ENCODE results near the gene TMBIM4. TPM values are rescaled to one million over a fixed set of nuclear protein-coding genes. Genes with fewer than 3 reads are reported as not detected.
"Not testable (repeated sequence)": the region's sequence is repeated elsewhere in the genome, so short reads cannot be mapped to it uniquely, and the experiment has no call there.

Gene TMBIM4, protein sequence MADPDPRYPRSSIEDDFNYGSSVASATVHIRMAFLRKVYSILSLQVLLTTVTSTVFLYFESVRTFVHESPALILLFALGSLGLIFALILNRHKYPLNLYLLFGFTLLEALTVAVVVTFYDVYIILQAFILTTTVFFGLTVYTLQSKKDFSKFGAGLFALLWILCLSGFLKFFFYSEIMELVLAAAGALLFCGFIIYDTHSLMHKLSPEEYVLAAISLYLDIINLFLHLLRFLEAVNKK
- 10 to 100 TPM; 72.3 to 88.9 (median 77.7) TPM for total RNA-seq
- long read RNA-seq, transcript TMBIM4-202 (7 exons, 2,952 nt), result major isoform, 45 of 49 reads
- long read RNA-seq, partial matches to known transcripts, result 0 of 49 reads
- long read RNA-seq, other reads (novel, unspliced or antisense), result 4 of 49 reads

DNA sequence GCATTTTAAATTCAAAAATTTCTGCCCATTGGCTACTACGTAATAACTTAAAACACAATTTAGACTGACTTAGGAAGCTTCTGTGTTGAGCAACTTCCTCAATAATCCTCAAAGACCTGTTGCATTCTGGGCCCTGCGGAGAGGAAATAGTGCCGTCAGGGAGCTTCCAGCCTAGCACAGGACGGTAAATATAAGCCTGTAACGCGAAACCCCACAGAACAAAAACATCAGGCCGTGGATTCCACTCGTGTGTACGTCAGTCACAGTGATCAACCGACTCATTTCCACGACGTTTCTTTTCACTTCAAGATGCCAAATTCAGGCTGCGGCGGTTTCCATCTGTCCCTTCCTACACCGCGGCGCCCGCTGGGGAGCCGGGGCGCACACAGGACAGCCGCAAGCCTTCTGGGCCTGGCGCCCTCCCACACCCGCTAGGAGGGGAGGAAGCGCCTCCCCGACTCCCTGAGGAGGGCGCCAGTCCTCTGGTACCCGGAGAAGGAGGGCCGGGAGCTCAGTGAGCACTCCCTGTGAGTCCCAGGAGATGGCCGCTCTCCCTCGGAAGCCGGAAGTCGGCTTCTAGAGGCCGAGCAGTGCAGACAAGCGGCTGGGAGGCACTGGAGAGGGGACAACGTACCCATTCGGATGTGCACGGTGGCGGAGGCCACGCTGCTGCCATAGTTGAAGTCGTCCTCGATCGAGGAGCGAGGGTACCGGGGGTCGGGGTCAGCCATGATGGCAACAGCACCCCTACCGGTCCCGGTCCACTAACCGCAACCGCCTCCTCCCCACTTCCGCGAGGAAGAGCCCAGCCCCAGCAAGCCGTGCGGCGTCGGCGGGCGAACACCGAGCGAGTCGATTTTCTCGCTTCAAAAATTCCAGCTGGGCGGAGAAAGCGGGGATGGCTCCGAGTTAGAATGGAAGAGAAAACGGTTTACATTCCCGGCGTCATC, at the start of gene TMBIM4:
Gene TMBIM4, minus strand, starts transcription at position 776 of the 950 bp plus-strand sequence. Its CDS starts 45 bp downstream, at position 731.
- H3K9me3 ChIP-seq, result no peaks in the 10 kb centered on the region
- H3K4me1 ChIP-seq, result peaks cover 0 to 8% (median 0%) of the 10 kb centered on the region in 4 donors
- 0% methylated on average over 35 of the region's 67 CpGs for WGBS (ENCODE audit: insufficient coverage, low coverage, low lambda C conversion rate, missing lambda C conversion rate)
- peak within 1 kb of the TSS; percentile 80 to 88 (median 81) for H3K4me3 ChIP-seq
- no peaks in the 10 kb centered on the region for H3K27me3 ChIP-seq
- H3K36me3 ChIP-seq, result no peaks in the 10 kb centered on the region
- peak; percentile 96 to 97 (median 96) for ATAC-seq
- peak; percentile 91 to 93 (median 93) for DNase-seq
- intact Hi-C loops (cut with DNase I), result no loop called here
- TF ChIP-seq POLR2A (IDR thresholded peaks at IDR 0.05), result peak; percentile 69
- TF ChIP-seq, protein P1, sequence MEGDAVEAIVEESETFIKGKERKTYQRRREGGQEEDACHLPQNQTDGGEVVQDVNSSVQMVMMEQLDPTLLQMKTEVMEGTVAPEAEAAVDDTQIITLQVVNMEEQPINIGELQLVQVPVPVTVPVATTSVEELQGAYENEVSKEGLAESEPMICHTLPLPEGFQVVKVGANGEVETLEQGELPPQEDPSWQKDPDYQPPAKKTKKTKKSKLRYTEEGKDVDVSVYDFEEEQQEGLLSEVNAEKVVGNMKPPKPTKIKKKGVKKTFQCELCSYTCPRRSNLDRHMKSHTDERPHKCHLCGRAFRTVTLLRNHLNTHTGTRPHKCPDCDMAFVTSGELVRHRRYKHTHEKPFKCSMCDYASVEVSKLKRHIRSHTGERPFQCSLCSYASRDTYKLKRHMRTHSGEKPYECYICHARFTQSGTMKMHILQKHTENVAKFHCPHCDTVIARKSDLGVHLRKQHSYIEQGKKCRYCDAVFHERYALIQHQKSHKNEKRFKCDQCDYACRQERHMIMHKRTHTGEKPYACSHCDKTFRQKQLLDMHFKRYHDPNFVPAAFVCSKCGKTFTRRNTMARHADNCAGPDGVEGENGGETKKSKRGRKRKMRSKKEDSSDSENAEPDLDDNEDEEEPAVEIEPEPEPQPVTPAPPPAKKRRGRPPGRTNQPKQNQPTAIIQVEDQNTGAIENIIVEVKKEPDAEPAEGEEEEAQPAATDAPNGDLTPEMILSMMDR (IDR thresholded peaks at IDR 0.05), result peak; percentile 47 to 54 (median 52)
- H3K27ac ChIP-seq, result peak within 1 kb of the TSS; percentile 98 to 99 (median 98)

DNA sequence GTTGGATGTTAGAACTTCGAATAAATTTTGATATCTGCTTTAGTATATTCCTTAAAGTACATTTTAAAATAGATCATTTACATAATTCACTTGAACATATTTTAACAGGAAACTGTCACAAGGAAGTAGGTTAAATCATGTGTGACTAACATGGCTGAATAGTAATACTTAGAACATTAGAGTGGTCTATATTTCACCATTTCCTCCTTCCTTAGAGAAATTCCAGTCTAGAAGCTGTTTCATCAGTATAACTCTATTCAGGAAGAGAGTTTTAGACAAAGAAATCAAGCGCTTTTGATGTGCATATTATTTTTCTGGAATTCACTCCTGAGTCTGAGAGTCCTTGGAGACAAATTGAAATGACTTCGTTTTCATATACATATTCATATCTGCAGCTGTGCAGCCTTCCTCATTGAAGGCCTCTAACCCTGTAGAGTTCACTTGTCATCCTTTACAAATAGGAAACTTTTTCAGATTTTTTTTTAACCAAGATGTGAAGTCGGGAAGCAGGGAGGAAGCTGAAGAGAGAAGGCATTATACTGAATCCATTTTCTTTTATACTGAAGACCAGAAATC, 47.6 kb upstream of the TMBIM4 start:
- TF ChIP-seq, protein P1 (IDR thresholded peaks at IDR 0.05), result no peak
- no peak for TF ChIP-seq POLR2A (IDR thresholded peaks at IDR 0.05)
- Histone ChIP-seq H3K4me3 (no peak overlapping the region), H3K4me1 (no peaks in the 10 kb centered on the region), H3K27ac (no peak overlapping the region), H3K27me3 (no peaks in the 10 kb centered on the region), H3K9me3 (no peaks in the 10 kb centered on the region), H3K36me3 (no peaks in the 10 kb centered on the region)
- DNase-seq, result no peak
- ATAC-seq, result no peak
- 44% methylated on average over 4 of the region's 4 CpGs for WGBS (ENCODE audit: insufficient coverage, low coverage, low lambda C conversion rate, missing lambda C conversion rate)
- intact Hi-C loops (cut with DNase I), result no loop called here

DNA sequence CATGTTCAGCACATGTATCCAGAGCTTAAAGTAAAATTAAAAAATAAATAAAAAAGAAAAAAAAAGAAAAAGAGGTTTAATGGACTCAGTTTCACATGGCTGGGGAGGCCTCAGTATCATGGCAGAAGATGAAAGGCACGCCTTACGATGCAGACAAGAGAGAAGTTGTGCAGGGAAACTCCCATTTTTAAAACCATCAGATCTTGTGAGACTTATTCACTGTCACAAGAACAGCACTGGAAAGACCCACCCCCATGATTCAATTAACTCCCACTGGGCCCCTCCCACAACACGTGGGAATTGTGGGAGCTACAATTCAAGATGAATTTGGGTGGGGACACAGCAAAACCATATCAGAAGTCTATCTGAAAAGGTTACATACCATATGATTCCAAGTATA, 43.2 kb upstream of the TMBIM4 start:
- H3K4me3 ChIP-seq; intact Hi-C loops (cut with DNase I); H3K36me3 ChIP-seq; H3K4me1 ChIP-seq; DNase-seq; H3K27ac ChIP-seq; H3K27me3 ChIP-seq; H3K9me3 ChIP-seq; ATAC-seq: not testable (repeated sequence)
- 50% methylated on average over 2 of the region's 3 CpGs for WGBS (ENCODE audit: insufficient coverage, low coverage, low lambda C conversion rate, missing lambda C conversion rate)

DNA sequence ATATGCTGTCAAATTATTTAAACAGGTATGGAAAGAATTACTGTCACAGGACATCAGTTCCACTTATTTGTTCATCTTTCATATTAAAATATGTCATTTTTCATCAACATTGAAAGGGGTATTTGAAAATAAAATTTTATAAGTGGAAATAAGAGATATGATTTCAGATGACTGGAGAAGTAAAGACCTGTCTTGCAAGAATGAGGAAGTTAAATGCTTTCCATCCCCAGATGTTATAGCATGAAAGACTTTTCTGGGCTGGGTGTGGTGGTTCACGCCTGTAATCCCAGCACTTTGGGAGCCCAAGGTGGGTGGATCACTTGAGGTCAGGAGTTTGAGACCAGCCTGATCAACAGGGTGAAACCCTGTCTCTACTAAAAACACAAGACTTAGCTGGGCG, 41.8 kb upstream of the TMBIM4 start:
- H3K27me3 ChIP-seq; intact Hi-C loops (cut with DNase I); H3K4me1 ChIP-seq; ATAC-seq; DNase-seq; H3K36me3 ChIP-seq; H3K27ac ChIP-seq; H3K9me3 ChIP-seq; H3K4me3 ChIP-seq: not testable (repeated sequence)
- 22% methylated on average over 2 of the region's 2 CpGs for WGBS (ENCODE audit: insufficient coverage, low coverage, low lambda C conversion rate, missing lambda C conversion rate)

DNA sequence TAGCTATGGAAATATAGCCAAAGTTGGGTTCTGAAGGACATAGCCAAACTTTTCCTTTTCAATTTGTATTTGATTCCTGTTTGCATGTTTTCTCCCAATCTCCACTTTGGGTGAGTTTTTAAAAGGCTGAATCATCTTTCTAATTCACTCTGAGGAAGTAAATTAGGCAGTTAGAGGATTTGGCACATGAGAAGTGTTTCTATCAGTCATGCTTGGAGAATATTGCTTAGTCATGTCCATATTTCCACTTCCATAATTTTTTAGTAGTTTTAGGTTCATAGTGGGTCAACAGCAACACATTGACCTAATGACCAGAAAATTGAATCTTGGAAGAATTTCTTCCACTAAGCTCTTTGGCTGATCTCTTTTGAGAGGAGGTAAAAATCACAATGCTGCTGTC, 41.0 kb upstream of the TMBIM4 start:
- Histone ChIP-seq H3K36me3 (no peaks in the 10 kb centered on the region), H3K27me3 (no peaks in the 10 kb centered on the region), H3K27ac (no peak overlapping the region), H3K4me3 (no peak overlapping the region), H3K4me1 (no peaks in the 10 kb centered on the region), H3K9me3 (no peaks in the 10 kb centered on the region)
- TF ChIP-seq POLR2A (IDR thresholded peaks at IDR 0.05), result no peak
- TF ChIP-seq, protein P1 (IDR thresholded peaks at IDR 0.05), result no peak
- ATAC-seq, result peak in 2 of 4 donors; percentile 29 to 50
- intact Hi-C loops (cut with DNase I), result no loop called here
- no peak for DNase-seq

Measured in right lobe of liver (tissue), 6 donors.